OCI-LY1 (cell line): ENCODE measurements around the gene HJURP.

Source experiments
- H2AFZ ChIP-seq: fragments of 200-600 bp; sonication (generic), shearing (Covaris generic); 2 replicates; pipeline ENCODE4 v1.6.0; 2014; ENCODE audit warnings: antibody characterized with exemption, mild to moderate bottlenecking, low read length
- H3F3A ChIP-seq: fragments of 200-600 bp; sonication (generic), shearing (Covaris generic); 2 replicates; pipeline ENCODE4 v1.6.0; 2014; ENCODE audit warnings: mild to moderate bottlenecking, antibody characterized with exemption, low read length, moderate library complexity; ENCODE audit not compliant: insufficient read depth
- H3K27ac ChIP-seq: fragments of 200-600 bp; sonication (generic); 2 replicates; pipeline ENCODE4 v1.5.1; 2014; ENCODE audit warnings: low read length, mixed run types, mild to moderate bottlenecking, low read depth; ENCODE audit not compliant: poor library complexity, severe bottlenecking
- H3K27me3 ChIP-seq: fragments of 200-600 bp; sonication (generic); 2 replicates; pipeline ENCODE4 v1.6.0; 2014; ENCODE audit warnings: antibody characterized with exemption, mild to moderate bottlenecking, low read length, moderate library complexity; ENCODE audit not compliant: insufficient read depth
- H3K36me3 ChIP-seq: fragments of 200-600 bp; sonication (generic); 2 replicates; pipeline ENCODE4 v1.6.1; 2014; ENCODE audit warnings: mild to moderate bottlenecking, antibody characterized with exemption, low read length, moderate library complexity, mixed read lengths; ENCODE audit not compliant: insufficient read depth
- H3K4me1 ChIP-seq: fragments of 200-600 bp; sonication (generic); 2 replicates; pipeline ENCODE4 v1.5.1; 2014; ENCODE audit warnings: mild to moderate bottlenecking, low read length, moderate library complexity; ENCODE audit not compliant: insufficient read depth, severe bottlenecking
- H3K4me2 ChIP-seq: fragments of 200-600 bp; sonication (generic), shearing (Covaris generic); 2 replicates; pipeline ENCODE4 v1.6.1; 2014; ENCODE audit warnings: low read length
- H3K4me3 ChIP-seq: fragments of 200-600 bp; sonication (generic); 2 replicates; pipeline ENCODE4 v1.5.1; 2014; ENCODE audit warnings: low read length, low read depth, mild to moderate bottlenecking, mixed read lengths; ENCODE audit not compliant: poor library complexity, severe bottlenecking
- H3K79me2 ChIP-seq: fragments of 200-600 bp; shearing (Covaris generic); 2 replicates; pipeline ENCODE4 v1.6.1; 2016; ENCODE audit warnings: mixed run types, low read length, mixed read lengths; ENCODE audit not compliant: insufficient read depth
- H3K9ac ChIP-seq: fragments of 200-600 bp; sonication (generic), shearing (Covaris generic); 2 replicates; pipeline ENCODE4 v1.6.1; 2014; ENCODE audit warnings: mild to moderate bottlenecking, low read length, mixed read lengths
- H3K9me2 ChIP-seq: fragments of 200-600 bp; sonication (generic), shearing (Covaris generic); 2 replicates; pipeline ENCODE4 v1.6.1; 2014; ENCODE audit warnings: low read depth, mild to moderate bottlenecking, low read length, mixed read lengths
- H3K9me3 ChIP-seq: fragments of 200-600 bp; shearing (Covaris generic); 2 replicates; pipeline ENCODE4 v1.6.1; 2014; ENCODE audit warnings: low read length, mixed read lengths
- H4K20me1 ChIP-seq: fragments of 200-600 bp; sonication (generic), shearing (Covaris generic); 2 replicates; pipeline ENCODE4 v1.6.0; 2016; ENCODE audit warnings: mild to moderate bottlenecking, low read length; ENCODE audit not compliant: insufficient read depth
- CTCF ChIP-seq: fragments of 200-600 bp; sonication (generic), shearing (Covaris generic); IDR thresholded peaks from 2 replicates; pipeline ENCODE4 v1.5.1; 2017; ENCODE audit warnings: mild to moderate bottlenecking, antibody characterized with exemption, low read length, moderate library complexity, mixed read lengths
- EZH2 ChIP-seq: fragments of 200-600 bp; sonication (generic), shearing (Covaris generic); IDR thresholded peaks from 2 replicates; pipeline ENCODE4 v1.8.0; 2017; ENCODE audit warnings: borderline replicate concordance, mixed run types, mild to moderate bottlenecking, antibody characterized with exemption, low read length, moderate library complexity, mixed read lengths

HJURP gene

GRCh38 chr2:233824373-233824772, 30.0 kb downstream of the HJURP start:
- H3K27ac ChIP-seq, result no peak overlapping the region
- H2AFZ ChIP-seq, result no peak overlapping the region
- no peaks in the 10 kb centered on the region for H3F3A ChIP-seq
- no peak overlapping the region for H3K4me2 ChIP-seq
- H3K27me3 ChIP-seq, result peaks cover 9% of the 10 kb centered on the region; the same call in 1 of the 2 replicates
- H3K9ac ChIP-seq, result no peak overlapping the region
- no peak for TF ChIP-seq CTCF
- no peak for TF ChIP-seq EZH2
- no peaks in the 10 kb centered on the region for H3K9me2 ChIP-seq
- H3K79me2 ChIP-seq, result no peaks in the 10 kb centered on the region
- H3K4me1 ChIP-seq, result no peaks in the 10 kb centered on the region
- no peaks in the 10 kb centered on the region for H3K9me3 ChIP-seq
- no peaks in the 10 kb centered on the region for H4K20me1 ChIP-seq
- no peaks in the 10 kb centered on the region for H3K36me3 ChIP-seq
- no peak overlapping the region for H3K4me3 ChIP-seq

GRCh38 chr2:233823731-233824121, 30.6 kb downstream of the HJURP start:
- no peaks in the 10 kb centered on the region for H3K79me2 ChIP-seq
- no peaks in the 10 kb centered on the region for H3K36me3 ChIP-seq
- H3K27ac ChIP-seq, result no peak overlapping the region
- no peak overlapping the region for H2AFZ ChIP-seq
- H4K20me1 ChIP-seq, result no peaks in the 10 kb centered on the region
- no peak overlapping the region for H3K9ac ChIP-seq
- no peak overlapping the region for H3K4me3 ChIP-seq
- peaks cover 9% of the 10 kb centered on the region; the same call in 1 of the 2 replicates for H3K27me3 ChIP-seq
- H3F3A ChIP-seq, result no peaks in the 10 kb centered on the region
- no peaks in the 10 kb centered on the region for H3K9me2 ChIP-seq
- no peak for TF ChIP-seq EZH2
- TF ChIP-seq CTCF, result no peak
- H3K9me3 ChIP-seq, result no peaks in the 10 kb centered on the region
- no peak overlapping the region for H3K4me2 ChIP-seq
- H3K4me1 ChIP-seq, result no peaks in the 10 kb centered on the region

GRCh38 chr2:233822781-233823730, 31.3 kb downstream of the HJURP start:
- Histone ChIP-seq H3K27me3 (peaks cover 9% of the 10 kb centered on the region; the same call in 1 of the 2 replicates), H3K4me2 (no peak overlapping the region)
- TF ChIP-seq EZH2 (no peak), CTCF (no peak)

More at GRCh38 chr2:233822781-233823730, 31.3 kb downstream of the HJURP start:
- no peaks in the 10 kb centered on the region for H3K79me2 ChIP-seq
- no peak overlapping the region for H3K4me3 ChIP-seq
- H3K4me1 ChIP-seq, result no peaks in the 10 kb centered on the region
- H3F3A ChIP-seq, result no peaks in the 10 kb centered on the region
- no peak overlapping the region for H3K9ac ChIP-seq
- no peaks in the 10 kb centered on the region for H3K36me3 ChIP-seq
- no peaks in the 10 kb centered on the region for H3K9me3 ChIP-seq
- no peak overlapping the region for H3K27ac ChIP-seq
- no peaks in the 10 kb centered on the region for H4K20me1 ChIP-seq
- no peaks in the 10 kb centered on the region for H3K9me2 ChIP-seq
- H2AFZ ChIP-seq, result no peak overlapping the region
